Effector memory CD4-positive, alpha-beta T cell (primary cell): ENCODE results near the gene NOVA2.

Source experiments
- DNase-seq, 3 donors: peaks; one replicate each; pipeline ENCODE4 v3.0.0-alpha.2; 2020
- H3K27ac ChIP-seq: 2 replicates; pipeline ENCODE4 v1.7.0; 2013; ENCODE audit warnings: mild to moderate bottlenecking, low read length, moderate library complexity; ENCODE audit not compliant: insufficient read depth, poor library complexity, severe bottlenecking
- H3K27me3 ChIP-seq: replicated peaks from 2 replicates; pipeline ENCODE4 v1.7.0; 2013; ENCODE audit warnings: mild to moderate bottlenecking, low read length; ENCODE audit not compliant: insufficient read depth, control insufficient read depth, poor library complexity, severe bottlenecking
- H3K36me3 ChIP-seq: 2 replicates; pipeline ENCODE4 v1.7.0; 2013; ENCODE audit warnings: mild to moderate bottlenecking, low read length, moderate library complexity; ENCODE audit not compliant: control insufficient read depth, insufficient read depth
- H3K4me1 ChIP-seq: 2 replicates; pipeline ENCODE4 v1.7.0; 2013; ENCODE audit warnings: low read length, mild to moderate bottlenecking; ENCODE audit not compliant: control insufficient read depth, insufficient read depth, poor library complexity, severe bottlenecking
- H3K4me3 ChIP-seq: 2 replicates; pipeline ENCODE4 v1.7.0; 2013; ENCODE audit warnings: low read length, low read depth, mild to moderate bottlenecking; ENCODE audit not compliant: insufficient read depth, poor library complexity, severe bottlenecking
- H3K9me3 ChIP-seq: 2 replicates; pipeline ENCODE4 v1.7.0; 2013; ENCODE audit warnings: mild to moderate bottlenecking, low read length, moderate library complexity; ENCODE audit not compliant: control insufficient read depth

The NOVA2 gene

GRCh38 chr19:46002678-46003275 is 29.1 kb upstream of the NOVA2 start:
- Histone ChIP-seq H3K36me3 (peaks cover 5% of the 10 kb centered on the region), H3K27ac (no peak overlapping the region), H3K4me3 (no peak overlapping the region), H3K27me3 (no peaks in the 10 kb centered on the region), H3K9me3 (no peaks in the 10 kb centered on the region), H3K4me1 (peaks cover 8% of the 10 kb centered on the region)
- DNase-seq: no peak

DNA sequence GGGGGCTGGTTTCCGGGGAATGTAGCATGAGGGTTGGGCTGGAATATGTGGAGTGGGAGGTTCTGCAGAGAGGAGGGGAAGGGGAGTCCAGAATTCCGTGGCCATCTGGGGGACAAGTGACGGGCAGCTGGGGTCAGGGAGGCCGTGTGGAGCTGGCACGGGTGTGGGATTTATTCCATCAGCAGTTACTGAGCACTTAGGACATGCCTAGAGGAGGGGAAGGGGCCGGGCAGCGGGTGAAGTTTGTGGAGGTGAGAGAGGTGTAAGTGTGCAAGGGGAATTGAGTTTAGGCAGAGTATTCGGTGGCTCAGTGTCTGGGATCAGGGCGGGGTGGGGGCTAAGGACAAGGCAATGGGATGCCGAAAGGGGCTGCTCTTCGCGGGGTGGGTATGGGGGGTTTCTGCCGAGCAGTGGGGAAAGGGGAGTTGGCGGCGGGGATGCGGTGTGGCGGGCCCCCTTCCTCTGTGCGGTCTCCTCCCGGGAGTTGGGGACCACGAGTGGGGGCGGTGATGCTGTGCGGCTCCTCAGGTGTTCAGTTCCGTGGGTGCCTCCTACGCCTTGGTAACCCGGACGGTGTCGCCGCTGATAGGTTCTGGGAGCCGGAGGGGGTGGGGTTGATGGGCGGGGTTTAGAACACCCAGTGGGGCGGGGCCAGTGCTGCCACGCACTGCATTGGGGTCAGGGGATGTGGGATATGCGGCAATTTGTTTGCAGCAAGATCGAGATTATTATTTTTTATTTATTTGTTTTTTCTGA is 27.0 kb upstream of the NOVA2 start:
- peak; percentile 68 to 74 (median 72) for DNase-seq
- H3K4me3 ChIP-seq: no peak overlapping the region
- H3K27ac ChIP-seq: no peak overlapping the region
- H3K4me1 ChIP-seq: peaks cover 8% of the 10 kb centered on the region
- no peaks in the 10 kb centered on the region for H3K27me3 ChIP-seq
- H3K9me3 ChIP-seq: no peaks in the 10 kb centered on the region
- H3K36me3 ChIP-seq: peaks cover 5% of the 10 kb centered on the region

GRCh38 chr19:45999653-46000121 is 26.0 kb upstream of the NOVA2 start:
- H3K9me3 ChIP-seq: no peaks in the 10 kb centered on the region
- peaks cover 8% of the 10 kb centered on the region for H3K4me1 ChIP-seq
- H3K36me3 ChIP-seq: peaks cover 5% of the 10 kb centered on the region
- peak in 1 of 3 donors; percentile 14 for DNase-seq
- no peak overlapping the region for H3K4me3 ChIP-seq
- no peak overlapping the region for H3K27ac ChIP-seq
- H3K27me3 ChIP-seq: no peaks in the 10 kb centered on the region

- no peak overlapping the region for H3K4me3 ChIP-seq
- H3K4me1 ChIP-seq: peaks cover 8% of the 10 kb centered on the region
- no peaks in the 10 kb centered on the region for H3K9me3 ChIP-seq
- no peak overlapping the region for H3K27ac ChIP-seq
- no peaks in the 10 kb centered on the region for H3K27me3 ChIP-seq
- no peak for DNase-seq
- peaks cover 5% of the 10 kb centered on the region for H3K36me3 ChIP-seq
These were observed 25.2 kb upstream of the NOVA2 start for GRCh38 chr19:45998834-45999233.

DNA sequence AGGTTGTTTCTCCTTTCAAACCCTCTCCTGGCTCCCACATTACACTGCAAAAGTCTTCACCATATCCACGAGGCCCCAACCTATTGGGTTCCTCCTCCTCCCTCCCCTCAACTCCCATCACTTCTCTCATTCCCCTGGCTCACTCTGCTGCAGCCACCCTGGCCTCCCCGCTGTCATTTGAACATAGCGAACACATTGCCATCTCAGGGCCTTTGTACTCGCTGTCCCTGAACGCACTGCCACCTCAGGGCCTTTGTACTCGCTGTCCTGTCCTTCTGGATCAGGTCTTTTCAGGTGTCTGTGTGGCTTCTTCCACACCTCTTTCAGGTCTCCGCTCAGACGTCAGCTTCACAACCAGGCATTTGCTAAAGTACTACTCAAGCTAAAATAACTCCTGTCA is 23.3 kb upstream of the NOVA2 start:
- H3K36me3 ChIP-seq: no peaks in the 10 kb centered on the region
- H3K4me3 ChIP-seq: no peak overlapping the region
- no peak overlapping the region for H3K27ac ChIP-seq
- H3K27me3 ChIP-seq: no peaks in the 10 kb centered on the region
- no peaks in the 10 kb centered on the region for H3K9me3 ChIP-seq
- no peak for DNase-seq
- peaks cover 8% of the 10 kb centered on the region for H3K4me1 ChIP-seq

- Histone ChIP-seq H3K9me3 (no peaks in the 10 kb centered on the region), H3K4me3 (peak overlapping the region; percentile 64), H3K36me3 (no peaks in the 10 kb centered on the region), H3K4me1 (peaks cover 8% of the 10 kb centered on the region), H3K27me3 (no peaks in the 10 kb centered on the region), H3K27ac (peak overlapping the region; percentile 72)
- no peak for DNase-seq
These were observed 22.2 kb upstream of the NOVA2 start for GRCh38 chr19:45995715-45996385.

DNA sequence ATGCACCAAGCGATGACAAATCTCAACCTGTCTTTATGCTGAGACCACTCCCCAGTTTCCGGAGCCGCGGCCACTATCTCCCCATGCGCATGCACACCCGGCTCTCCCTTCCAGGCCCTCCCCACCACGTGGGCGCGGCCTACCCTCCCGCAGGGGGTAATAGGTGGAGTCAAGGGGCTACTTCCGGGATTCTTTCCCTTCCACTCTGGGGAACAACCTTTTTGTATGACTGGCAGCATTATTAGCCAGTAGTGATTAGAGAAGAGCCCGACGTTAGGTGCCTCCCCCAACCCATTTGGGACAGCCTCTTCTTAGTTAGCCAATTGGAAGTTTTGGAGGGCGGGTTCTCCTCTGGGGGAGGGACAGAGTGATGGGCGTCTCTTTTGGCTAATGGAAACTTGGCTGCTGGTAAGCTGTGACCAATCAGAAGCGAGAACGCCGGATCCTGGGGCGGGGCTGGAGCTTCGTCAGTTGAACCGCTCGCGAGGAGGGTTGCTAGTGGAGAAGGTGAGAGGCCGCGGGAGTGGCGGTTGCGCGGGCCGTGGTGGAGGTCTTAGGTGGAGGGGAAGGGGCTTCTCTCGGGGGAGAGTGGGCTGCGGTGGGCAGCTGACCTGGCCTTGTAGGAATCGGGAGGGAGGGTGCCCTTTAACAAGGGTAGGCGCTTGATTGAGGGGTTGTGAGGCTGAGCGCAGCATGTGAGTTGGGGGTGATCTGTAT is 21.5 kb upstream of the NOVA2 start, which contains the start of gene CCDC61:
Gene CCDC61 (plus strand): TSS at position 470 of the 717 bp plus-strand sequence. CDS start 7,552 bp downstream, outside the sequence.
- Histone ChIP-seq H3K4me1 (peaks cover 2% of the 10 kb centered on the region), H3K36me3 (no peaks in the 10 kb centered on the region), H3K4me3 (peak within 1 kb of the TSS; percentile 64), H3K9me3 (no peaks in the 10 kb centered on the region), H3K27me3 (no peaks in the 10 kb centered on the region), H3K27ac (peak within 1 kb of the TSS; percentile 72)
- peak; percentile 93 to 95 (median 95) for DNase-seq

- no peak for DNase-seq
- Histone ChIP-seq H3K9me3 (no peaks in the 10 kb centered on the region), H3K27ac (peak overlapping the region; percentile 34), H3K36me3 (no peaks in the 10 kb centered on the region), H3K27me3 (no peaks in the 10 kb centered on the region), H3K4me1 (no peaks in the 10 kb centered on the region), H3K4me3 (peak overlapping the region; percentile 51)
These were observed 20.9 kb upstream of the NOVA2 start for GRCh38 chr19:45994456-45994997.

DNA sequence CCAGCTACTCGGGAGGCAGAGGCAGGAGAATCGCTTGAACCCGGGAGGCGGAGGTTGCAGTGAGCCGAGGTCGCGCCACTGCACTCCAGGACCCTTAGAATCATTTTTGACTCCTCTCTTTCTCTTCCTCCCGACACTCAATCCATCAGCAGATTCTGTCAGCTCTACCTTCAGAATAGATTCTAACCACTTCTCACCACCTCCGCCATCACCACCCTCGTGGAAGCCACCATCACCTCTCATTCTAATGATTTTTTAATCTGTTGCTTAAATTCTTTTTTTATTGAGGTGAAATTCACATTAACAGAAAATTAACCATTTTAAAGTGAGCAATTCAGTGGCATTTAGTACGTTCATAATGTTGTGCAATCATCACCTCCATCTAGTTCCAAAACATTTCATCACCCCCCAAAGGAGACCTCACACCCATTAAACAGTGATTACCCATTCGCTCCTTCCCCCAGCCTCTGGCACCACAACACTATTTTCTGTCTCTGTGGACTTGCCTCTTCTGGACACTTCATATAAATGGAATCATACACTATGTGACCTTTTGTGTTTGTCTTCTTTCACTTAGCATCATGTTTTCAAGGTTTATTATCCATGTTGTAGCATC is 16.6 kb upstream of the NOVA2 start:
- Histone ChIP-seq H3K27ac (no peak overlapping the region), H3K4me1 (no peaks in the 10 kb centered on the region), H3K36me3 (no peaks in the 10 kb centered on the region), H3K9me3 (no peaks in the 10 kb centered on the region), H3K27me3 (peaks cover 4% of the 10 kb centered on the region), H3K4me3 (no peak overlapping the region)
- DNase-seq: no peak
